GDM1 (cell line): ENCODE data around the gene SDR42E1.
A peak's percentile ranks its signal among the peaks of the same experiment; 100 is the strongest.
"Not testable (repeated sequence)": the region's sequence is repeated elsewhere in the genome, so short reads cannot be mapped to it uniquely, and the experiment has no call there.

Experiments
- DNase-seq: peaks from one replicate; lab custom pipeline; 2025; lab: John Stamatoyannopoulos, UW

The SDR42E1 gene

GRCh38 chr16:82037251-82037650 is 26.0 kb upstream of the SDR42E1 start:
- no peak for DNase-seq

GRCh38 chr16:82034981-82035612 is 23.8 kb upstream of the SDR42E1 start, which contains the start of gene HSD17B2:
Gene HSD17B2, plus strand, starts transcription at chr16:82035253. Its CDS starts 172 bp downstream, at chr16:82035425.
- no peak for DNase-seq

- DNase-seq = no peak
Observed at GRCh38 chr16:82033683-82034300, 22.5 kb upstream of the SDR42E1 start.

GRCh38 chr16:82033006-82033405 is 21.7 kb upstream of the SDR42E1 start:
- no peak for DNase-seq

- peak; percentile 0 for DNase-seq
Observed at GRCh38 chr16:82031116-82032084, 20.1 kb upstream of the SDR42E1 start.

GRCh38 chr16:82027629-82028064 is 16.4 kb upstream of the SDR42E1 start:
- DNase-seq = no peak

GRCh38 chr16:82024883-82025282 is 13.6 kb upstream of the SDR42E1 start:
- DNase-seq = no peak

- no peak for DNase-seq
Observed at GRCh38 chr16:82024316-82024715, 13.0 kb upstream of the SDR42E1 start.

DNA sequence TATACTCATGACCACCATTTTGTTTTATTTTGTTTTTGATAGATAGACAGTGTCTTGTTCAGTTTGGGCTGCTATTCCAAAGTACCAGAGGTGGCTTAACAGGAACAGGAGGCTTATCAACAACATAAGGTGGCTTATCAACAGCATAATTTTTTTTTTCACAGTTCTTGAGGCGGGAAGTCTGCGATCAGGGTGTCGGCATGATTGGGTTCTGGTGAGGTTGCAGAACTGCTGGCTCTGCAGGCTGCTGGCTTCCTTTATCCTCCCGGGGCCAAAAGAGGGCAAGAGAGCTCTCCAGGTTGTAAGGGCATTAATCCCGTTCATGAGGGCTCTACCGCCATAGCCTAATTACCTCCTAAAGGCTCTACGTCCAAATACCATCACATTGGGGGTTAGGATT is 11.9 kb upstream of the SDR42E1 start:
- DNase-seq = no peak

DNA sequence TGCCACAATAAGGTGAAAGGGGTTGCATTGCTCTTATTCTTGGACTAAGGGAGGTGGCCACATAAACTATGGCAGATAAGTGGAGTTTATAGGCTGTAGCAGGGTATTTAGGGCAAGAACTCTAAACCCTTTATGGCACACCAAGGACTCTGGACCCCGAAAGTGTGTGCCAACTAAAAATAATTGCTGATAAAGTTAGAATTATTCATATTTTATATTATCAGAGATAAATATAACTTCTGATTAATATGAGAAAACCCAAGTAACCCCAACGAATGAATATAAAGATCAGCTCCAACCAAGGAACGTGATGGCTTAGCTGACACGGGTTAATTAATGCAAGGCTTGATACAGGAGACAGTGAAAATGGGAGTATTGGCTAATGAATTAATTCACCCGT is 8.8 kb upstream of the SDR42E1 start:
- no peak for DNase-seq

- DNase-seq = no peak
Observed at GRCh38 chr16:82019535-82019934, 8.3 kb upstream of the SDR42E1 start.

DNA sequence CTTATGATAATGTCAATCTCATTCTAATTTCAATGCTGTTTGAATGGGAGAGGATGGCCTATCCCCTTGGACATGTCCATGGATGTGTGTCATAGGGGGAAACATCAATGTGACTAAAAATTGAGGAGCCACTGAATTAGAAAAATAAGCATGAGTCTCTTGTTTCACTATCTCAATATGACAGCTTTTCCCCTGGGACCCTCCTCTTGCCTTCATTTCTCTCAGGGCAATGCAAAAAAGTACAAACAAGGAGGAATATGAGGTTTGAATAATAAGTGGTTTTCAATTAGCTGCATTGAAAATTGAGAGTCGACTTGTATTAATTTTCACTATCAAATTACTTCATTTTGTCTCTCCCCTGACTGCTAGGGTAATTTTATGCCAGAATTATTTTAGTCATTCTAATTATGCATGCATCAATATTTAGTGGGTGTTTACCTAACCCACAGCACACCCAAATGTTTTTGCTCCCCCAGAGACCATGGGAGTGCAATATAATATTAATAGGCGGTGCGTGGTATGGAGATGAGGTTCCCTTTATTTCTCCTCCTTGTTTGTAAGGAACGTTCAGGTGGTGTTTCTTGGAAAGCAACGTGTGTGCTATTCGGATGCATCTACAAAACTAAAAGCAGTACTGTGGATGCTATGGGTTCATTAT is 6.8 kb upstream of the SDR42E1 start:
- DNase-seq = no peak

DNA sequence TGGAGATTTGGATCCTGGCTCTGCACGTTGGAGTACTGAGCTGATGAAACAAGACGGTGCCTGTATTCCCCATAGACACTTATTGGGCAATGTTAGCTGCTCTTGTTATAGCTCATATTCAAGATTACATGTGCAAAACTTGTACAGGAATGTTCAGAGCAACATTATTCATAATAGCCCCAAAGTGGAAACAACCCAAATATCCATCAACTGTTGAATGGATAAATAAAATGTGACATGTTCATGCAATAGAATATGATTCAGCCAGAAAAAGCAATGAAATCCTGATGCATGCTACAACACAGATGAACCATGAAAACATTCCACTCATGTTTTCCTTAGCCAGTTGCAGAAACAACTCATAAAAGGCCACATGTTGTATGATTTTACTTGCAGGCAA is 5.7 kb upstream of the SDR42E1 start:
- DNase-seq = no peak

- no peak for DNase-seq
Observed at GRCh38 chr16:82016263-82016662, 5.0 kb upstream of the SDR42E1 start.

- DNase-seq = no peak
Observed at GRCh38 chr16:82013139-82013538, 1.9 kb upstream of the SDR42E1 start.

DNA sequence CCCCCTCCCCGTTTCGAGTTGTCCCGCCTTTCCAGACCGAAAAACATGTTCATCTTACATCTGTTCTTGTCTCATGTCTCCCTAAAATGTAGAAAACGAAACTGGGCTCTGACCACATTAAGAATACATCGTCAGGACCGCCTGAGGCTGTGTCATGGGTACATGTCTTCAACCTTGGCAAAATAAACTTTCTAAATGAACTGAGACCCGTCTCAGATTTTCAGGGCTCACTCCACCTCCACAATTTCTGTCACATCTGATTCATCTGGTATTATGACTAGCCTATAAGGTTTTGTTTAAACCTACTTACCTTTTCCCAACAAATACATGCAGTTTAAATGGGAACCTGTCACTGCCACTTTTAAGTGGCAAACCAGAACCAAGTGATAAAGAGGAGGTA is 621 bp downstream of the SDR42E1 start:
- DNase-seq = no peak

DNA sequence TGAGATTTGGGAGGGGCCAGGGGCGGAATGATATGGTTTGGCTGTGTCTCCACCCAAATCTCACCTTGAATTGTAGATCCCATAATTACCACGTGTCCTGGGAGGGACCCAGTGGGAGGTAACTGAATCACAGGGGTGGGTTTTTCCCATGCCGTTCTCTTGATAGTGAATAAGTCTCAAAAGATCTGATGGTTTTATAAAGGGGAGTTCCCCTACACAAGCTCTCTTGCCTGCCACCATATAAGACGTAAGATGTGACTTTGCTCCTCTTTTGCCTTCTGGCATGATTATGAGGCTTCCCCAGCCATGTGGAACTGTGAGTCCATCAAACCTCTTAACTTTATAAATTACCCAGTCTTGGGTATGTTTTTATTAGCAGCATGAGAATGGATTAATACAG is 1.5 kb downstream of the SDR42E1 start:
- DNase-seq = not testable (repeated sequence)

DNA sequence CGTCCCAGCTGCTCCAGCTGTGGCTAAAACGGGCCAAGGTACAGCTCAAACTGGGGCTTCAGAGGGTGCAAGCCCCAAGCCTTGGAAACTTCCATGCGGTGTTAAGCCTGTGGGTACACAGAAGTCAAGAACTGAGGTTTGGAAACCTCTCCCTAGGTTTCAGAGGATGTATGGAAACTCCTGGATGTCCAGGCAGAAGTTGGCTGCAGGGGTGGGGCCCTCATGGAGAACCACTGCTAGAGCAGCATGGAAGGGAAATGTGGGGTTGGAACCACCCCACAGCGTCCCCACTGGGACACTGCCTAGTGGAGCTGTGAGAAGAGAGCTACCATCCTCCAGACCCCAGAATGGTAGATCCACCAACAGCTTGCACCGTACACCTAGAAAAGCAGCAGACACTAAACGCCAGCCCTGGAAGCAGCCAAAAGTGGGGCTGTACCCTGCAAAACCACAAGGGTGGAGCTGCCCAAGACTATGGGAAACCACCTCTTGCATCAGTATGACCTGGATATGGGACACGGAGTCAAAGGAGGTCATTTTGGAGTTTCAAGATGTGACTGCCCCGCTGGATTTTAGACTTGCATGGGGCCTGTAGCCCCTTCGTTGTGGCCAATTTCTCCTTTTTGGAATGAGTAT is 2.2 kb downstream of the SDR42E1 start:
- no peak for DNase-seq

- no peak for DNase-seq
Observed at GRCh38 chr16:82007189-82007588, 4.1 kb downstream of the SDR42E1 start.

DNA sequence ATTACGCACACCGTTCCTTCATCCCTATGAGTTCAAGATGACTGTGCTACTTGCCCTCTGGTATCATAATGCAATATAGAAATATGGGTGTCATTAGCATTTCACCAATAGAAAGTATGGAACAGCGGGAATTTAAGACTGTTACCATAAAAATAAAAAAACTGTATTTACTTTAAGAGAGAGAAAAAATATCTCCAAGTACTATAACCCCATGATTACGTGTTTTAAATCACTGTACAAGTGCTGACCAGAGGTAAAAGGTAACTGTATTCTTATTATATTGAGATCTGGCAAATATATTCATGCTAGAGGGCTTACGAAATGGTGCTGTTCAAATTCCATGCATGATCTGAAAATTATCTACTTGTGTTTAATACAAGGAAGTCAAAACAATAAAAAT is 5.2 kb downstream of the SDR42E1 start:
- DNase-seq = no peak

DNA sequence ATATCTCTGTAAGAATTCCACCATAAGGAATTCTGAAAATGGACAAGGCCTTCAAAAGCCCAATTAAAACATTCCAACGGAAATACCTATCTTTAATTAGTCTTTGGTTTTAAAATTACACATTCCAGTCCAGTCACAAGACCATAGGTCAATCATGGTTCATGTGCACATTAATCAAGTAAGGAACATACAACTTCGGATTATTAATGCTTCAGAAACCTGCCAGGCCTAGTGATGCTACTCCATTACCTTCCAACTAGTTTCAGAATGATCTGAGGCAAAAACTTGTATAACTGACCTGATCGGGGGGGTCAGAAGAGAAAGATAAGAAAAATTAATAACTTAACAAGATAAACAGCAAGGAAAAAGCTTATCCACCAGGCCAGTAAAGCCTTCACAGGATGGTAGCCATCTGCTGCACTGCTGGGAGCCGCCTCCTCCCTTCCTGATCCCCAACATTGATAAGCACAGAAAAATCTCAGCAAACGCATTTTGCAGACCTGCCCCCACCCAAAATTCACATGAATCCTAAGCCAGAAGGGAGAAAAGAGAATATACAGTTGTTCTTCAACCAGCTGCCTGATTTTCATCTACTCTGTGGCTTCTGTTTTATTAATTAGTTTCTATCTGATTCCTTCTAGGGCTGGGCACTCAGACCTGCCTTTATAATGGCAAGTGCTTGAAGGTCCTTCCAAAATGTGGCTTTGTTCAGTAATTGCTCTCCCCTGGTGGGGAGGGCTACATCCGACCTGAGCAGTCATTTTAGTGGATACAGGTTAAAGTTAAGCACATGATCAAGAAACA is 6.0 kb downstream of the SDR42E1 start:
- no peak for DNase-seq
